ENCODE measurements around the gene EYS. TPM values are rescaled to one million over a fixed set of nuclear protein-coding genes. Genes with fewer than 3 reads are reported as not detected.

The EYS gene
- polyA plus RNA-seq, 1 of the 3 experiments (the other 2 are of a cell fraction) = 0.05 TPM

GRCh38 chr6:65170273-65170672 lies 536.8 kb downstream of the EYS start:
- no peak for DNase-seq
- no peaks in the 10 kb centered on the region for H3F3A ChIP-seq (replicated peaks; ENCODE audit: insufficient read depth)
- no peaks in the 10 kb centered on the region for H4K20me1 ChIP-seq (ENCODE audit: insufficient read depth)
- no peaks in the 10 kb centered on the region for H3K4me1 ChIP-seq (ENCODE audit: control insufficient read depth in 1 of 2, insufficient read depth in 2 of 2, low read depth in 1 of 2, low read length in 1 of 2)
- no peak overlapping the region for H3K4me2 ChIP-seq
- H2AFZ ChIP-seq (ENCODE audit: low read depth) = no peak overlapping the region
- H3K4me3 ChIP-seq (ENCODE audit: low read depth in 2 of 2, low read length in 1 of 2) = no peak overlapping the region
- no peak overlapping the region for H3K27ac ChIP-seq (ENCODE audit: low read depth in 2 of 2, low read length in 1 of 2)
- H3K36me3 ChIP-seq (replicated peaks in 1 of 2; ENCODE audit: control insufficient read depth in 1 of 2, insufficient read depth in 2 of 2, low read length in 1 of 2) = no peaks in the 10 kb centered on the region
- ChIA-PET CTCF (no interaction called here), POLR2A (no interaction called here)
- H3K9ac ChIP-seq = no peak overlapping the region
- H3K27me3 ChIP-seq (ENCODE audit: insufficient read depth) = no peaks in the 10 kb centered on the region
- TF ChIP-seq, protein P1, sequence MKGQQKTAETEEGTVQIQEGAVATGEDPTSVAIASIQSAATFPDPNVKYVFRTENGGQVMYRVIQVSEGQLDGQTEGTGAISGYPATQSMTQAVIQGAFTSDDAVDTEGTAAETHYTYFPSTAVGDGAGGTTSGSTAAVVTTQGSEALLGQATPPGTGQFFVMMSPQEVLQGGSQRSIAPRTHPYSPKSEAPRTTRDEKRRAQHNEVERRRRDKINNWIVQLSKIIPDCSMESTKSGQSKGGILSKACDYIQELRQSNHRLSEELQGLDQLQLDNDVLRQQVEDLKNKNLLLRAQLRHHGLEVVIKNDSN (IDR thresholded peaks at IDR 0.05; ENCODE audit: borderline replicate concordance, low read depth) = no peak
- TF ChIP-seq YY1 (IDR thresholded peaks at IDR 0.05; ENCODE audit: low read depth) (no peak), ELF1 (IDR thresholded peaks at IDR 0.05) (no peak), SMC3 (IDR thresholded peaks at IDR 0.05; ENCODE audit: low read depth, low read length) (no peak), SIN3A (IDR thresholded peaks at IDR 0.05; ENCODE audit: borderline replicate concordance, low read depth, low read length) (no peak), TCF12 (IDR thresholded peaks at IDR 0.05) (no peak), CHD2 (IDR thresholded peaks at IDR 0.05; ENCODE audit: low read length, partially characterized antibody) (no peak), MXI1 (IDR thresholded peaks at IDR 0.05; ENCODE audit: low read depth, low read length) (no peak), NFIC (IDR thresholded peaks at IDR 0.05; ENCODE audit: borderline replicate concordance) (no peak), EZH2phosphoT487 (IDR thresholded peaks at IDR 0.05; ENCODE audit: borderline replicate concordance, low read depth) (no peak), FOXM1 (IDR thresholded peaks at IDR 0.05; ENCODE audit: low read depth) (no peak)
- TF ChIP-seq, protein P2, sequence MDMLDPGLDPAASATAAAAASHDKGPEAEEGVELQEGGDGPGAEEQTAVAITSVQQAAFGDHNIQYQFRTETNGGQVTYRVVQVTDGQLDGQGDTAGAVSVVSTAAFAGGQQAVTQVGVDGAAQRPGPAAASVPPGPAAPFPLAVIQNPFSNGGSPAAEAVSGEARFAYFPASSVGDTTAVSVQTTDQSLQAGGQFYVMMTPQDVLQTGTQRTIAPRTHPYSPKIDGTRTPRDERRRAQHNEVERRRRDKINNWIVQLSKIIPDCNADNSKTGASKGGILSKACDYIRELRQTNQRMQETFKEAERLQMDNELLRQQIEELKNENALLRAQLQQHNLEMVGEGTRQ (IDR thresholded peaks at IDR 0.05; ENCODE audit: borderline replicate concordance, low read depth, low read length) = no peak
- TF ChIP-seq, protein P3, sequence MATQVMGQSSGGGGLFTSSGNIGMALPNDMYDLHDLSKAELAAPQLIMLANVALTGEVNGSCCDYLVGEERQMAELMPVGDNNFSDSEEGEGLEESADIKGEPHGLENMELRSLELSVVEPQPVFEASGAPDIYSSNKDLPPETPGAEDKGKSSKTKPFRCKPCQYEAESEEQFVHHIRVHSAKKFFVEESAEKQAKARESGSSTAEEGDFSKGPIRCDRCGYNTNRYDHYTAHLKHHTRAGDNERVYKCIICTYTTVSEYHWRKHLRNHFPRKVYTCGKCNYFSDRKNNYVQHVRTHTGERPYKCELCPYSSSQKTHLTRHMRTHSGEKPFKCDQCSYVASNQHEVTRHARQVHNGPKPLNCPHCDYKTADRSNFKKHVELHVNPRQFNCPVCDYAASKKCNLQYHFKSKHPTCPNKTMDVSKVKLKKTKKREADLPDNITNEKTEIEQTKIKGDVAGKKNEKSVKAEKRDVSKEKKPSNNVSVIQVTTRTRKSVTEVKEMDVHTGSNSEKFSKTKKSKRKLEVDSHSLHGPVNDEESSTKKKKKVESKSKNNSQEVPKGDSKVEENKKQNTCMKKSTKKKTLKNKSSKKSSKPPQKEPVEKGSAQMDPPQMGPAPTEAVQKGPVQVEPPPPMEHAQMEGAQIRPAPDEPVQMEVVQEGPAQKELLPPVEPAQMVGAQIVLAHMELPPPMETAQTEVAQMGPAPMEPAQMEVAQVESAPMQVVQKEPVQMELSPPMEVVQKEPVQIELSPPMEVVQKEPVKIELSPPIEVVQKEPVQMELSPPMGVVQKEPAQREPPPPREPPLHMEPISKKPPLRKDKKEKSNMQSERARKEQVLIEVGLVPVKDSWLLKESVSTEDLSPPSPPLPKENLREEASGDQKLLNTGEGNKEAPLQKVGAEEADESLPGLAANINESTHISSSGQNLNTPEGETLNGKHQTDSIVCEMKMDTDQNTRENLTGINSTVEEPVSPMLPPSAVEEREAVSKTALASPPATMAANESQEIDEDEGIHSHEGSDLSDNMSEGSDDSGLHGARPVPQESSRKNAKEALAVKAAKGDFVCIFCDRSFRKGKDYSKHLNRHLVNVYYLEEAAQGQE (IDR thresholded peaks at IDR 0.05; ENCODE audit: low read depth, low read length) = no peak
- TF ChIP-seq, protein P4, sequence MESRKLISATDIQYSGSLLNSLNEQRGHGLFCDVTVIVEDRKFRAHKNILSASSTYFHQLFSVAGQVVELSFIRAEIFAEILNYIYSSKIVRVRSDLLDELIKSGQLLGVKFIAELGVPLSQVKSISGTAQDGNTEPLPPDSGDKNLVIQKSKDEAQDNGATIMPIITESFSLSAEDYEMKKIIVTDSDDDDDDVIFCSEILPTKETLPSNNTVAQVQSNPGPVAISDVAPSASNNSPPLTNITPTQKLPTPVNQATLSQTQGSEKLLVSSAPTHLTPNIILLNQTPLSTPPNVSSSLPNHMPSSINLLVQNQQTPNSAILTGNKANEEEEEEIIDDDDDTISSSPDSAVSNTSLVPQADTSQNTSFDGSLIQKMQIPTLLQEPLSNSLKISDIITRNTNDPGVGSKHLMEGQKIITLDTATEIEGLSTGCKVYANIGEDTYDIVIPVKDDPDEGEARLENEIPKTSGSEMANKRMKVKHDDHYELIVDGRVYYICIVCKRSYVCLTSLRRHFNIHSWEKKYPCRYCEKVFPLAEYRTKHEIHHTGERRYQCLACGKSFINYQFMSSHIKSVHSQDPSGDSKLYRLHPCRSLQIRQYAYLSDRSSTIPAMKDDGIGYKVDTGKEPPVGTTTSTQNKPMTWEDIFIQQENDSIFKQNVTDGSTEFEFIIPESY (IDR thresholded peaks at IDR 0.05; ENCODE audit: borderline replicate concordance, low read depth) = no peak
- WGBS (ENCODE audit: low lambda C conversion rate) = 21% methylated on average over 2 of the region's 2 CpGs
- H3K79me2 ChIP-seq (ENCODE audit: insufficient read depth) = no peaks in the 10 kb centered on the region
- H3K9me3 ChIP-seq = no peaks in the 10 kb centered on the region
- no peaks in the 10 kb centered on the region for H3K9me2 ChIP-seq

Measured in SK-N-SH (cell line).